A204.1 (cell line): ENCODE data around the gene HSD3B2.

Experiments
- FAIRE-seq: peaks from 2 replicates; lab custom pipeline; 2012; peaks lifted over from hg19 to GRCh38; lab: Jason Lieb, UNC

HSD3B2 gene

GRCh38 chr1:119397986-119398385 lies 17.0 kb upstream of the HSD3B2 start:
- no peak for FAIRE-seq

GRCh38 chr1:119404736-119405135 lies 10.2 kb upstream of the HSD3B2 start:
- FAIRE-seq, result no peak

- no peak for FAIRE-seq
Measured at GRCh38 chr1:119409731-119410130, 5.2 kb upstream of the HSD3B2 start.

GRCh38 chr1:119410961-119411360 lies 4.0 kb upstream of the HSD3B2 start:
- no peak for FAIRE-seq

GRCh38 chr1:119416006-119416640 lies 1.2 kb downstream of the HSD3B2 start:
- FAIRE-seq, result no peak

GRCh38 chr1:119419109-119419508 lies 4.2 kb downstream of the HSD3B2 start:
- FAIRE-seq, result no peak

GRCh38 chr1:119420638-119421037 lies 5.7 kb downstream of the HSD3B2 start:
- no peak for FAIRE-seq

- no peak for FAIRE-seq
Measured at GRCh38 chr1:119422631-119423030, 7.7 kb downstream of the HSD3B2 start.

GRCh38 chr1:119428991-119429390 lies 14.0 kb downstream of the HSD3B2 start:
- no peak for FAIRE-seq

GRCh38 chr1:119429687-119430086 lies 14.7 kb downstream of the HSD3B2 start:
- FAIRE-seq, result no peak

- FAIRE-seq, result no peak
Measured at GRCh38 chr1:119430486-119430885, 15.5 kb downstream of the HSD3B2 start.

- no peak for FAIRE-seq
Measured at GRCh38 chr1:119431836-119432235, 16.9 kb downstream of the HSD3B2 start.

- FAIRE-seq, result no peak
Measured at GRCh38 chr1:119435052-119435451, 20.1 kb downstream of the HSD3B2 start.

GRCh38 chr1:119438761-119439160 lies 23.8 kb downstream of the HSD3B2 start:
- no peak for FAIRE-seq

- FAIRE-seq, result no peak
Measured at GRCh38 chr1:119440721-119441307, 25.9 kb downstream of the HSD3B2 start.

- no peak for FAIRE-seq
Measured at GRCh38 chr1:119442756-119443155, 27.8 kb downstream of the HSD3B2 start.

GRCh38 chr1:119446321-119446720 lies 31.4 kb downstream of the HSD3B2 start:
- no peak for FAIRE-seq

- no peak for FAIRE-seq
Measured at GRCh38 chr1:119447344-119448126, 32.6 kb downstream of the HSD3B2 start.

GRCh38 chr1:119448127-119448511 lies 33.2 kb downstream of the HSD3B2 start:
- FAIRE-seq, result no peak

GRCh38 chr1:119449971-119450370 lies 35.0 kb downstream of the HSD3B2 start:
- no peak for FAIRE-seq

- no peak for FAIRE-seq
Measured at GRCh38 chr1:119451158-119451557, 36.2 kb downstream of the HSD3B2 start.

- FAIRE-seq, result no peak
Measured at GRCh38 chr1:119452091-119452490, 37.1 kb downstream of the HSD3B2 start.

- no peak for FAIRE-seq
Measured at GRCh38 chr1:119453021-119453420, 38.1 kb downstream of the HSD3B2 start.

GRCh38 chr1:119462964-119463363 lies 48.0 kb downstream of the HSD3B2 start:
- FAIRE-seq, result no peak
